GM19238 (cell line): ENCODE results near the gene MR1.

Source experiments
- DNase-seq: peaks from one replicate; pipeline ENCODE4 v3.0.0; 2011; ENCODE audit warnings: low spot score; ENCODE audit not compliant: insufficient read length

MR1 gene

GRCh38 chr1:181033799-181034451 is at the start of gene MR1:
Gene MR1, plus strand, starts transcription at chr1:181033983. Its CDS starts 25 bp downstream, at chr1:181034008.
- peak; percentile 67 for DNase-seq

DNA sequence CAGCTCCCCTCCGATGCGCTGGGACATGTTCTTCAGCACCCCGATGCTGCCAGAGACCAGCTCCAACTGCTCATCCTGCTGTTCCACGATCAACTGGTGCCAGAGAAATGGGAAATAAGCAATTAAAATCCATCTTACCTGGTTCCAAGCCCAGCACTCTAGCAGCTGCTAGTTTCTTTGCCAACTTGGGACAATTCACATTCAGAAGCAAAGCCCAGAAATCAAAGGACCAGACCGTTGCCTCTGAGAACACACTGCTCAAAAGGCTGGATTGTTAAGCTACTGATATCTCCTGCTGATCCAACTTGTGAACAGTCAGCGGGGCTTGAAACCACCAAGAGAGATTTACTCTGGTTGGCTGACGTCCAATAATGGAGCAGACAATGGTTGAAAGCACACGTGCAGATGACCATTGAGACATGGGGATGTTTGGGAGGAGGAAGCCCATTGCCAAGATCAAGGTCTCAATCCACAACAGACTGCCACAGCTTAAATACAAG is 45.5 kb upstream of the MR1 start:
- DNase-seq: no peak

- no peak for DNase-seq
Measured at GRCh38 chr1:180994262-180994661, 39.5 kb upstream of the MR1 start.

- DNase-seq: no peak
Measured at GRCh38 chr1:180997843-180998504, 35.8 kb upstream of the MR1 start.

DNA sequence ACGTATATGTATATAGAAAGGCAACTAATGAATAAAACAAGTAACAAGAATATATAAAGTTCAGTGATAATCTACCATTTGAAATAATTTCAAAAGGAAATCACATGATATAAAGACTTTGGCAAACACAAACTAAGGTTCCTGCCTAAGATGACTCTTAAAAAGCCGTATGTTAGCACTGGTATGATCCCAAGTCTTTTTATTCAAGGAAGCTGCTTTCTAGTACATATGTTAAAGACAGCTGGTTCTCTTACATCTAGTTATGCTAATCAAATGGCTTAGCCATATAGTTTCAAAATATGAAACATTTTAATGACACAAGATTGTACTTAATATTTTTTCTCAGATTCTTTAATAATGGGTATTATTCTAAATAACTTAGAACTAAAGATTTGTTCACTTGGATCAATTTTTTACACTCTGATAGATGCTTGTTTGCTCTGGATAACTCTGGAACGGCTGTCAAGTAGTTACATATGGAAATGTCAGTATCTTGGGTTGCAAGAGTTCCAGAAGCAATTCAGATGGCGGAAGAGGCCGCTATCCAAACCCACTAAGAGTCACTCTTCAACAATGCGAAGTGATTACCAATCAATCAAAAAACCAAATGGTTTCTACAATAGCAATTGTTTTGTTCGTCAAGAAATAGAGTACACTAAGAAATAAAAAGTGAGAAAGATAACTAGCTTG is 32.5 kb upstream of the MR1 start:
- DNase-seq: no peak

DNA sequence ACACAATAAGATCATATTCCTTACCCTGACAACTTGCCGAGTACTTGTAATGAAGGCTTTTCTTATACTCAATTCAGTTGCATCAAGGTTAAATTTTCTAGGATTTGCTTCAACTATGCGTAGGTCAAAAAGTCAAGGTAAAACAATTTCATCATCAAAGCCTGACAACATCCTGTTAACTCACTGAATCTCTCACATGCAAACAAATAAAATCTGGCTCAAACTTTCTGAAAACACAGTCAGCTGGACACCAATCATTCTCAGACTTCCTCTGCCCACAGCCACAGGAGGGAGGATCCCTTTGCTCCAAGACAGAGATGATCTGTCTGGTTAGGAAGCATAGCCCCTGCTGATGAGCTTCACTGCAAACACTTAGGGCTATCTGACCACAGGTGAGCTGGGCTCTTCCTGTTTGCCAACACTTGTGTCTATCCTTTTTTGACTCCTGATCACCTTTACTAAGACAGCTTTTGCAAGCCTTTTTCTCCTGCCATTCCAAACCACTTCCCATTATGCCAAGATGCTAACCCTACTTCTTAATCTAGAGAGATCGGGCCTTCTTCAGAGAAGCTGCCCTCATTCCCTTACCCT is 31.1 kb upstream of the MR1 start:
- no peak for DNase-seq

DNA sequence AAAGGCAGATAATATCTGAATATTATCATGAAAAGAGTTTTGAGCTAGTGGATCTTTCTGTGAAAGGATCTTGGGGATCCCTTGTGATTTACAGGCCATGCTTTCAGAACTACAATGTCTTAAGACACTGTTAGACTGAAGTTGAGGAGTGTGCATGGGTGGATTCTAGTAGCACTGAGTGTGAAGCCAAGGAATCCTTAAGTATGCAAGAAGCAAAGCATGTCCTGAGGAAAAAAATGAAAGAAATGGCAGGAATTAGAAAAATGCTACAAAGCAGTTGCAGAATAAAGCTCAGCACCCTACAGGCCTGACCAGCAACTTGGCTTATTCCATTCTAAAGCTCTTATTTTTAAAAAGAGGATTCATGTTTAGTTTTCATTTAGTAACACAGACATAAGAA is 23.0 kb upstream of the MR1 start:
- no peak for DNase-seq

DNA sequence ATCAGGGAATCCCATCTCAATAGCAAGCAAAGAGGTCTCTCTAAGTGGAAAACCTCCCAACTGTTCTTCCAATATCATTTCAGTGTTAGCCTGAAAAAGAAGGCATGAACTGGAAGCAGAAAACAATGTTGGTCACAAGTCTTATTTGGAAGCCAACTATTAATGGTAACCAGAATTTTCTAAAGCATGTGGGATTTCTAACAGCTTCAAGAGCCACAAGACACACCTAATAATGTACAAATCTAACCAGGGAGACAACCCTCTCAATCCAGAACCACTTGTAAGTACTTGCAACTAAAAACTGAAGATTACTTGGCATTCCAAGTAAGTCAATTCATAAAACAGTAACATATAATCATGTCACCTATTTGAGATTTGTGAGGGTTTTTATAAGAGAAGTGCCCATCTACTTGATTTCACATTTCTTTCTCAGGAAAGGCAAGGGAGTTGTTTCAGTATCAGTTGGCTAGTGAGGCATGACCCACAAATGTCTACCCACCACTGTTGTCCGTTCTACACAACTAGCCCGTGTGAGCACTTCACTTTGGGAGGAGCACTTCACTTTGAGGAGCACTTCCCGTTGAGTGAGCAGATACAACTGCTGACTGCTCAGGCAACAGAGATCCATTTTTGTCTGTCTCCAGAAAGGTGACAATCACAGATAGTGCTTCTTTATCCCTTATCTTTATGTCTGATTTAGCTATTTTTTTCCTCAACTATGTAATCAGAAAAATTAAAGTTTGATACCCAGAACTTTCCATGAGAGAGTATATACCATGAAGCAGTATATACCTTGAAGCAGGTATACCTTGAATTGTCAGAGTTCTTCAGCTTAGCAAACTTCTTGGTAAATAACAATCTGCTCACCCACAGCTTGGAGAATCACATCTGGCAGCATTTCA is 22.2 kb upstream of the MR1 start:
- no peak for DNase-seq

DNA sequence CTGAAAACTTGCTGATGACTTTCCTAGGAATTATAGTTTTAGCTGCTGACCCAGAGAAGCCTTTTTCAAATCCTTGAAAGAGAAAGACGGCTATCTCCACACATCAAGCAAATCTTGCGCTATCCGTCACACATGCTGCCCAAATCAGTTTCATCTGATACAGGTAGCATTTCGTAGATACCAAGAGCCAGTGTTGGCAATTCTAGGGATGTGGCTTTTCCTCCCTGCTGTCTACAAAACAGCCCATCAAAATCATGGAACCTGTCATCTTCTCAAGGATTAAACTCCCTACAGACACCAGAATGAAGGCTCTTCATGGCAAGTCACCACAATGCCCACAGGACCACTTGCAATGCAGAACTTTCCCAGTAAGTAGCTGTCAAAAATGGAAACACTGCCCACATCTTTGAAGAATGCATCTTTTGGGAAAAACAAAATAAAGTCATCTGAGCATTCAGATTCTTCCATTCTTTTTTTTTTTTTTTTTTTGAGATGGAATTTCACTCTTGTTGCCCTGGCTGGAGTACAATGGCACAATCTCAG is 21.5 kb upstream of the MR1 start:
- DNase-seq: no peak

DNA sequence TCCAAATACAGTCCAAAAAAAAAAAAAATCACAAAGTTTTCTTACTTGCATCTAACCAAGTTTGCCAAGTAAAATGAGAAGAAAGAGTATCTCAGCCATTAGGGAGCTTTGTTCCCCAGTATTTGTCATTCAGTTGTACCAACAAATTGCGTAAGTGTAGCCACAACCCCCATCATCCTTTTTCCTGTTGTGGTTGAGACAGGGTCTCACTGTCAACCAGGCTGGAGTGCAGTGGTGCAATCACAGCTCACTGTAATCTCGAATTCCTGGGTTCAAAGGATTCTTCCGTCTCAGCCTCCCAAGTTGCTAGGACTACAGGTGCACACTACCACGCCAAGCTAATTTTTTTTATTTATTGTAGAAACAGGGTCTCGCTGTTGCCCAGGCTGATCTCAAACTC is 20.6 kb upstream of the MR1 start:
- DNase-seq: no peak

GRCh38 chr1:181014477-181015250 is 19.1 kb upstream of the MR1 start:
- no peak for DNase-seq

DNA sequence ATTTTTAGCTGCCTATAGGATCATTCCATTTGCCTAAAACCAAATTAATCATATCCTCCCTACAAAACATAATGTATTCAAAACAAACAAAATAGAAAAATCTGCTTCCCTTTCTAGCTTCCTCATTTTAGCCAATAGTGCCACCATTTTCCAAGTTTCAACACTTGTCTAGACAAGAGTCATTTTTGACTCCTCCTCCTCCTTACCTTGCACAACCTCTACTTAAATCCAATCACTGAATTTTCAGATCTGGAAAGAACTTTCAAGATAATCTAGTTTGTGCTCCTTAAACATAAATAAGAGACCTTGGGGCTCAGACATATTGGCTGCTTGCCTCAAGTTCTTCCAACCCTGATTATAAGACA is 18.6 kb upstream of the MR1 start:
- no peak for DNase-seq

DNA sequence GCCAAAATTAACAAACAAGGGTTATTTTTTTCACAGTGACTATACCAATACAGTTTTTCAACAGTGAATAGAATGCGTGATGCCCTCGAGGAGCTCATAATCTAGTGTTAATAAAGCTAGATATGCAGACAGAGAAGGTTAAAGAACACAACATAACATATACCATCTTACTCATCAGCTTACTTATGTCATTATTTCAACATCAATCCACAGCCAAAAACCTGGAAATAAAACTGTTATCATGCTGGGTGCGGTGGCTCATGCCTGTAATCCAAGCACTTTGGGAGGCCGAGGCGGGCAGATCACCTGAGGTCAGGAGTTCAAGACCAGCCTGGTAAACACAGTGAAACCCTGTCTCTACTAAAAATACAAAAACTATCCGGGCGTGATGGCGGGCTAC is 17.2 kb upstream of the MR1 start:
- DNase-seq: no peak

GRCh38 chr1:181018901-181019681 is 14.7 kb upstream of the MR1 start:
- DNase-seq: no peak

DNA sequence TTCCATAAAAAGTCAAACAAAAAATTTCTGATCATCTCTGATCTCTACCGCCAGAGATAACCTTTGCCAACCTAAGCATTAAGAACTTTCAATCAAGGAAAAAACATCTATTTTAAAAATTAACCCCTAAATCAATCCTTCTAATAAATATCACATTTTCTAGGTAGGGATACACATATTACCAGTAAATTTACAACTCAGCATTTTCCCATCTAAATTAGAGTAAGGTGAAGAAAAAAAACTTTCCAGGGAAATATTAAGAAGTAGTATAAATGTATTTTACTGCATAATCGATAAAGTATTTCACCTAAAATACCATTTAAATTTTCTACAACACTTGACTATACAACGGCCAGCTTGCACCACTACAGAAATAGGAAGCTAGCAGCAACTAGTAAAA is 12.6 kb upstream of the MR1 start:
- no peak for DNase-seq

GRCh38 chr1:181021811-181022434 is 11.9 kb upstream of the MR1 start:
- peak; percentile 53 for DNase-seq

DNA sequence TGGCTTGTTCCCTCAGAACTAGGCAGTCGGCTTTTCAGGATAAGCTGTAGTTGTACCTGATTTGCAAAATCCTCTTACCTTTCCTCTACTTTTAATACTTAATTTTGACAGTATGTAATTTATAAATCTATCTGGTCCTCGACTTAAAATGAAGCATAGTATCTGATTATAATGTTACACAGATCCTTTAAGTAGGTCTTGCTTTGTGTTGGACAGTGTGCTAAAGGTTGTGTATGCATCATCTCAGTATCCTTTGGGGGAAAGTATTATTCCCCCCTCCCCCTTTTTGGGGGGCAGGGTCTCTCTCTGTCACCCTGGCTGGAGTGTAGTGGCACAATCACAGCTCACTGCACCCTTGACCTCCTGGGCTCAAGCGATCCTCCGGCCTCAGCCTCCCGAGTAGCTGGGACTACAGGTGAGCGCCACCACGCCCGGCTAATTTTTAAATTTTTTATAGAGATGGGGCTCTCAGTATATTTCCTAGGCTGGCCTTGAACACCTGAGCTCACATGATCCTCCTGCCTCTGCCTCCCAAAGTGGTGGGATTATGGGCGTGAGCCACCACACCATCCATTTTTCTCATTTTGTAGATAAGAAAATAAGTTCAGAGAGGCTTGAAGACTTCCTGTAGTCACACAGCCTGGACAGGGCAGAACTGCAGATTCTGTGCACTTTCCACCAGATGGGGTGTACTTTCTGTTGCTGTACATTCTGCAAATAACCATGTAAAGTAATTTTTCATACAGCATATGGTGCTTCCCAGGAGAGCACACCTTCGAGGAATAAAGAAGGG is 10.3 kb upstream of the MR1 start:
- DNase-seq: no peak

DNA sequence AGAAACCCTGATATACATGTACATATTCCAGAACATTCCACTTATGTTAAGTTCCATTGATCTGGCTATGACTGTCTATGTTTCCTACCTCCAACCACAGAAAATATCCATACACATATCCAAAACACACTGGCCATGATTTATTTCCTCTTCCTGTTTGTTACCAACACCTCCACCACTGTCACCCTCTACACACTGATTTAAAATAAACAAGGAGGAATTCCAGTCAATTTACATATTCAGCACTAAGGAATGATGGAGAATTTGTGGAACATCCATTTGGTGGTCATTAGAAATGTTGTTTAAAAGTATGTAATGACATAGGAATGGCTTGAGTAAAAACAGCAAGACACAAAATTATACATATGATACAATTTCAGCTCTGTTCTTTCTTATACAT is 5.6 kb upstream of the MR1 start:
- no peak for DNase-seq
